ENCODE data around the gene RALBP1.
A peak's percentile ranks its signal among the peaks of the same experiment; 100 is the strongest.

Gene RALBP1

GRCh38 chr18:9547782-9548181 is 72.5 kb downstream of the RALBP1 start:
- no peak for DNase-seq (ENCODE audit: low read depth in 2 of 2)

DNA sequence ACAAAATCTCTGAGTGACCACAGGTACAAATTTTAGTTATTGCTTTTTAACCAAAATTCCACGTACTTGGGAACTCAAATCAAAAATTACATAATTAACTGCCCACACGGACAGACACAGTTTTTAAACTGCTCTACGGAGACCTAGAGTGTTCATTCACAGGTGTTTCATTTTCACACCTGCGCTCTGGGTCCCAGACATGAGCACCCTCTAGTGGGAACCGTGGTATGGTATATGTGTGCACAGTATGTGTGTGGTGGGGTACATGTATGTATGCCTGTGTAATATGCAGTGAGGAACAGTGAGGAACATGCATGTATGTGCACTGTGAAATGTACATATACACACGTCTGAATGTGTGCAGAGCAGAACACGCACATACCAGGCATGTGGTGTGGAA is 74.1 kb downstream of the RALBP1 start:
- no peak for DNase-seq (ENCODE audit: low read depth in 2 of 2)

- DNase-seq (ENCODE audit: low read depth in 2 of 2): no peak
These were observed 75.1 kb downstream of the RALBP1 start for GRCh38 chr18:9550429-9550828.

DNA sequence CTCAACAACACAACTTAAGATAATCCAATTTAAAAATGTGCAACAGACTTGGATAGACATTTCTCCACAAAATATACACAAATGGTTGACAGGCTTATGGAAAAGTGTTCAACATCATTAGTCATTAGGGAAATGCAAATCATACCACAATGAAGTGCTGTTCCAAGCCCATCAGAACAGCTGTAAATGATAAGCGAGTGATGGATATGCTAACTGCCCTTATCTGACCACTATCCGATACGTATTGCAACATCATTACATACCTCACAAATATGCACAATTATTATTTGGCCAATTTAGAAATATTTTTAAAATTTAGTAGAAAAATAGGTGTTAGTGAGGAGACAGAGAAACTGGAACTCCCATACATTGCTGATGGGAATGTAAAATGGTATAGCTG is 76.9 kb downstream of the RALBP1 start:
- peak; percentile 47 to 55 for DNase-seq (ENCODE audit: low read depth in 2 of 2)

DNA sequence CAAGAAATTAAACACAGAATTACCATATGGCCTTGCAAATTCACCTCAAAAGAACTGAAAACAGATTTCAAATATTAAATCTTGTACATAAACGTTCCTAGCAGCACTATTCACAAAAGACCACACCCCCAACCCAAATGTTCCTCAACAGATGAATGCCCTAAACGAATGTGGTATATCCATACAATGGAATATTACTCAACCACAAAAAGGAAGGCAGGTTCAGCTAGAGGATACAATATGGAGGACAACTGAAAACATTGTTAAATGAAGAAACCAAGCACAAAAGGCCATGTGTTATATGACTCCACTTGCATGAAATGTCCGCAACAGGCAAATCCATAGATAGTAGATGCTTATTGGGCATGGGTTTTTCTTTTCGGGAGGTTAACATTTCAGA is 77.3 kb downstream of the RALBP1 start:
- DNase-seq (ENCODE audit: low read depth in 2 of 2): no peak

- no peak for DNase-seq (ENCODE audit: low read depth in 2 of 2)
These were observed 82.1 kb downstream of the RALBP1 start for GRCh38 chr18:9557250-9557943.

GRCh38 chr18:9558387-9559064 is 83.2 kb downstream of the RALBP1 start:
- no peak for DNase-seq (ENCODE audit: low read depth in 2 of 2)

GRCh38 chr18:9559253-9559652 is 83.9 kb downstream of the RALBP1 start:
- no peak for DNase-seq (ENCODE audit: low read depth in 2 of 2)

GRCh38 chr18:9561759-9562158 is 86.4 kb downstream of the RALBP1 start:
- DNase-seq (ENCODE audit: low read depth in 2 of 2): no peak

DNA sequence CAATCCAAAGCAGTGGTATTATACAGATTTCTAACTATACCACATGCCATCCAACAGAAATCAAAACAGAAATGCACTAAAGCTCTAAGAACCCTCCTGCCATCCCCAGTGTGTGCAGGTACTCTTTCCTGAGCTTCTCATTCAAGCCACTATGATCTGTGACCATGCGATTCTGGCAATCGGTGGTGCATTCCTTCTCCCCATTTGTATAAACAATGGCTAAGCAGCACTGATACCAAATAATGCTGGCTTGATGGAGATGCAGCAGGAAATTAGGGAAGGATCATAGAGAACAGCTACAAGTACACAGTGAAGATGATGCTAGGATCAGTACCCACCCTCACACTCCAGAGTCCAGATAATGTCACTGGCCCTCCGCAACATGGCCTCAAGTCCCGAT is 87.3 kb downstream of the RALBP1 start:
- DNase-seq (ENCODE audit: low read depth in 2 of 2): no peak

DNA sequence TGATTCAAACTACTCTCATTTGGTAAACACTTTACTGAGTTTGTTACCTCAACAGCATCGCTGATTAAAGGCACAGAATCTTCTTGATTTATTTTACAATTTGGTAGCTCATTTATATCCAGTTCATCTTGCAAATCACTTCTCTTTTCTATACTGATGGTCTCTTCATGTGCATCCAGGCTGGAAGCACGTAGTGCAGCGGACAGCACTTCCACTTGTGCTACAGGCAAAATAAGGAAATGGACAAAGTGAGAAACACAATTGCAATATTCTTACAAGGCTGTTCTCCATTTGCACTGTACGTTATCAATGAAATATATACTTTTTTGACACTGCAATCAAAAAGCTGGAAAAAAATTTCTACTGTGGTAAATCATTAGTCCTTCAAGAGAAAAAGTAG is 88.0 kb downstream of the RALBP1 start:
- DNase-seq (ENCODE audit: low read depth in 2 of 2): no peak

DNA sequence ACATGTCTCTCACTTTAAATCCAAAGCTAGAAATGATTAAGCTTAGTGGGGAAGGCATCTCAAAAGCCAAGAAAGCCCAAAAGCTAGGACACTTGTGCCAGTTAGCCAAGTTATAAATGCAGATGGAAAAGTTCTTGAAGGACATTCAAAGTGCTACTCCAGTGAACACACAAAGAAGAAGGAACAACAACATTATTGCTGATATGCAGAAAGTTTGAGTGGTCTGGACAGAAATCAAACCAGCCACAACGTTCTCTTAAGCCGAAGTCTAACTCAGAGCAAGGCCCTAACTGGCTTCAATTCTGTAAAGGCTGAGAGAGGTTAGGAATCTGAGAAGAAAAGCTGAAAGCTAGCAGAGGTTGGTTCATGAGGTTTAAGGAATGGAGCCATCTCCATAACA is 90.1 kb downstream of the RALBP1 start:
- DNase-seq (ENCODE audit: low read depth in 2 of 2): no peak

DNA sequence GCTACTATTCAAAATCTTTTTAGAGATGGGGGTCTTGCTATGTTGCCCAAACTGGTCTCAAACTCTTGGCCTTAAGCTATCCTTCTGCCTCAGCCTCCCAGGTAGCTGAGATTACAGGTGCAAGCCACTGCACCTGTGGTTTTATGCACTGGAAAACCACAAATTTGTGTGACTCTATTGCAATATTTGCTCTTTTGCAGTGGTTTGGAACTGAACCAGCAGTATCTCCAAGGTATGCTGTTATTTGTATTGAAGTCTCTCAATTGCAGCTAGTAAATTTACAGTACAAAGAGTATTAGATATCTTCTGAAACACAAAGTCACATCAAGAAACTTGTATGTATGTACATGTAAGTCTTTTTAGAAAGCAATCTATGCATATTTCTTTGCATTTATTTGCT is 92.9 kb downstream of the RALBP1 start:
- no peak for DNase-seq (ENCODE audit: low read depth in 2 of 2)

GRCh38 chr18:9569178-9569577 is 93.9 kb downstream of the RALBP1 start:
- no peak for DNase-seq (ENCODE audit: low read depth in 2 of 2)

DNA sequence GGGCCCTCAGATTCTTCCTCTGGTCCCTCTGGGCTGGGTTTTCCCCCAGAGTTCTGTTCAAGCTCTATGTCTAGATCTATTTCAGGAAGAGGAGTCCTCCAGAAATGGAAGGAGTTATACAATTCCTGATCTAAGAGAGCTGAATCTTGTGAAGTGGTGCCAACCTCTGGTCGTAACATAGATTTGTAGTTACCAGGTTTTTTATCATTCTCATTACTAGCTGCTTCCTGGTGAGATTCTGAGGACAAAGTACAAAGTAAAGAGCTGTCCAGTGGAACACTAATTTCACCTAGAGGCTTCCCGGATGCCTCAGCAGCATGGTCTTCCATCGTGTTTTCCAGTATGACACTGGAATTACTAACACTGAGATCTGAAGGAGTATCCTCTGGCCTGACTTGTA is 94.9 kb downstream of the RALBP1 start:
- DNase-seq (ENCODE audit: low read depth in 2 of 2): no peak

- no peak for DNase-seq (ENCODE audit: low read depth in 2 of 2)
These were observed 96.2 kb downstream of the RALBP1 start for GRCh38 chr18:9571546-9571945.

DNA sequence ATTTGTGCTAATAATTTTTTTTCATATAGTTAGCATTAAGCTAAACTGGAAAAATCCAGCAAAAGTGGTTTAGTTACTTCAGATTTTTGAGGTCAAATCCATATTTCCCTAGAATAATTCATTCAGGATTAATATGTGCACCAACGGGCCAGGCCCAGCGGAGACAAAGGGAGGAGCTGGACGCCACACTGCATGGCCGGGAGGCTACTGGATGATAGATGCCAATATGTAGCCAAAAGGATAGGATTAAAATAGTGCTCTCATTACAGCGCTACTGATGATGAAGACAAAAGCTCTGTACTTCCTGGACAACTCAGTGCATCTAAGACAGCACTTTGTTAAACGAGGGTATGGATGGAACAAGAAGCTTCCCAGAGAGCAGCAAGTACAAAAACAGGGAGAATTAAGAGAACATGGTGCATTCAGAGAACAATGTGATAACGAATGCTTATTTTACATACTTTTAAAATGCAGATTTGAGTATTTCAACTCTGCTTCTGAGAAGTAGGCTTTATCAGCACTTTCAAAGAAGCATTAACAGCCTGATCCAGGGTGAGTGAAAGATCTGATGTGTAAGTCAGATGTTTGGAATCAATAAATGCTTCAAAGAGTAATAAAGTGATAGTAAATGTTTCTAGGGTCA is 99.3 kb downstream of the RALBP1 start:
- DNase-seq (ENCODE audit: low read depth in 2 of 2): no peak

GRCh38 chr18:9575558-9575957 is 100.2 kb downstream of the RALBP1 start:
- DNase-seq (ENCODE audit: low read depth in 2 of 2): peak; percentile 77 to 80

- DNase-seq (ENCODE audit: low read depth in 2 of 2): no peak
These were observed 102.0 kb downstream of the RALBP1 start for GRCh38 chr18:9577361-9577760.

DNA sequence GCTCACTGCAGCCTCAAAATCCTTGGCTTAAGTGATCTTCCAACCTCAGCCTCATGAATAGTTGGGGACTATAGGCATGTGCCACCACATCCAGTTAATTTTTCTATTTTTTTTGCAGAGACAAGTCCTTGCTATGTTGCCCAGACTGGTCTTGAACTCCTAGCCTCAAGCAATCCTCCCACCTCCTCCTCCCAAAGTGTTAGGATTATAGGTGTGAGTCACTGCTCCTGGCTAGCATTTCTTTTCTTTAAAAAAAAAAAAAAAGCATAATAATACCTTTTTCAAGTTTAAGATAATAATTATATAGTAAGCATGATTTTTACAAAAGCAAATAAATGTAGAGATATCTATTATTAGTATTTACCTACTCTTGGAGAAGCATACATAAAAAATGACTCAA is 103.0 kb downstream of the RALBP1 start:
- DNase-seq (ENCODE audit: low read depth in 2 of 2): no peak

DNA sequence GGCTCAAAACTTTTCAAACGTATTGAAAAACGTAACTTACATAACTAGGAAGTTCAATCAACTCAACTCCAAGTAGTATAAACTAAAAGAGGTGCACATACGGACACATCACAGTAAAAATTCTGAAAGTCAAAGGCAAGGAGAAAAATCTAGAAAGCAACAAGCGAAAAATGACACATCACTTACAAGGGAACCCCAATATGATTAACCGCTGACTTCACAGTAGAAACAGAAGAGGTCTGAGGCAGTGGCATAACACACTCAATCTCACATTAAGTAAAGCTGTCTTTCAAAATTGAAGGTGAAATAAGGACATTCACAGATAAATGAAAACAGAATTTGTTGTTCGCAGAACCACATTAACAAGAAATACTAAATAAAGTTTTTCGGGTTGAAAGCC is 106.4 kb downstream of the RALBP1 start:
- DNase-seq (ENCODE audit: low read depth in 2 of 2): no peak

GRCh38 chr18:9586814-9587213 is 111.5 kb downstream of the RALBP1 start:
- DNase-seq (ENCODE audit: low read depth in 2 of 2): no peak

All from fibroblast of skin of left biceps (primary cell).